Measurements from ENCODE around the gene GOLGA6D.

GRCh38 chr15:75249726-75250125 lies 32.9 kb upstream of the GOLGA6D start:
- TF ChIP-seq EZH2phosphoT487 (IDR thresholded peaks at IDR 0.05; ENCODE audit: low read depth, severe bottlenecking, unreplicated experiment): no peak
- TF ChIP-seq CTCF (IDR thresholded peaks at IDR 0.05; ENCODE audit: poor library complexity): no peak
- no peak for TF ChIP-seq EZH2 (IDR thresholded peaks at IDR 0.05; ENCODE audit: borderline replicate concordance)
